NCI-H2171 treated with DMSO at 0.1 percent for 48 hours (cell line): ENCODE measurements around the gene CYP1A2.
"Not testable (repeated sequence)": the region's sequence is repeated elsewhere in the genome, so short reads cannot be mapped to it uniquely, and the experiment has no call there.

Experiments
- DNase-seq: peaks from one replicate; lab custom pipeline; 2025; lab: John Stamatoyannopoulos, UW

Gene CYP1A2

DNA sequence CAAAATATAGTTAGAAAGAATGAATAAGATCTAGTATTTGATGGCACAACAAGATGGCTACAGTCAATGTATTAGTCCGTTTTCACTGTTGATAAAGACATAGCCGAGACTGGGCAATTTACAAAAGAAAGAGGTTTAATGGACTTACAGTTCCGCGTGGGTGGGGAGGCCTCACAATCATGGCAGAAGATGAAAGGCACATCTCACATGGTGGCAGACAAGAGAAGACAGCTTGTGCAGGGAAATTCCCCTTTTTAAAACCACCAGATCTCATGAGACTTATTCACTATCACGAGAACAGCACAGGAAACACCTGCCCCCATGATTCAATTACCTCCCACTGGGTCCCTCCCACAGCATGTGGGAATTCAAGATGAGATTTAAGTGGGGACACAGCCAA, 10.4 kb upstream of the CYP1A2 start:
- not testable (repeated sequence) for DNase-seq

DNA sequence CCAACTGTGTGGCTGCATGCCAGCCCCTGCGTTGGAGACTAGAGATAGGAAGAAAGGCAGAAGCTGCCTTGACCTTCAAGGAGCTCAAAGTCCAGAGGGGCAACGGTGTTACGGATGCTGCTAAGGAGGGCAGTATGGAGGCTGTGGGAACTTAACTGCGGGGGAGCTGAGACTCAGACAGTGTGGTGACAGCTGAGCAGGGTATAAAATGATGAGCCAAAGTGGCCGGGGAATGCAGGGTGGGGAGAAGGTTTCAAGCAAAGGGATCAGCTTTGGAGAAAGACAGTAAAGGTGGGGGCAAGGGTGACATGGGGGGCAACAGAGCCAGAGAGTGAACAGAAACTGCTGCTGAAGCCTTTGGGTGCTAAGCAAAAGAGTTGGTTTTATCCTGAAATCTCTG, 6.2 kb upstream of the CYP1A2 start:
- DNase-seq, result no peak

DNA sequence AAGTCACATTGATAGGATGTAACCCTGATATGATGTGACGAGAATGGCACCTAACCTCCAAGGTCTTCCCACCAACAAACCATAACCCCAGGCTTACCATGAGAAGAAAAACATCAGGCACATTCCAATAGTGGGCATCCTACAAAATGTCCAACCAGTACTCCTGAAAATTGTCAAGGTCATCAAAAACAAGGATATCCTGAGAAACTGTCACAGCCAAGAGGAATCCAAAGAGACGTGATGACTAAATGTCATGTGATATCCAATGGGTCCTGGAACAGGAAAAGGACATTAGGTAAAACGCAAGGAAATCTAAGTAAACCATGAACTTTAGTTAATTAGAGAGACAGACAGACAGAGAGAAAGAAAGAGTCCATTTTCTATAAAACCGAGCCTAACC, 2.3 kb upstream of the CYP1A2 start:
- no peak for DNase-seq

DNA sequence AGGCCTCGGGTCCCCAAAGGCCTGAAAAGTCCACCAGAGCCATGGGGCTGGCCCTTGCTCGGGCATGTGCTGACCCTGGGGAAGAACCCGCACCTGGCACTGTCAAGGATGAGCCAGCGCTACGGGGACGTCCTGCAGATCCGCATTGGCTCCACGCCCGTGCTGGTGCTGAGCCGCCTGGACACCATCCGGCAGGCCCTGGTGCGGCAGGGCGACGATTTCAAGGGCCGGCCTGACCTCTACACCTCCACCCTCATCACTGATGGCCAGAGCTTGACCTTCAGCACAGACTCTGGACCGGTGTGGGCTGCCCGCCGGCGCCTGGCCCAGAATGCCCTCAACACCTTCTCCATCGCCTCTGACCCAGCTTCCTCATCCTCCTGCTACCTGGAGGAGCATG, 1.2 kb downstream of the CYP1A2 start:
- DNase-seq, result no peak

DNA sequence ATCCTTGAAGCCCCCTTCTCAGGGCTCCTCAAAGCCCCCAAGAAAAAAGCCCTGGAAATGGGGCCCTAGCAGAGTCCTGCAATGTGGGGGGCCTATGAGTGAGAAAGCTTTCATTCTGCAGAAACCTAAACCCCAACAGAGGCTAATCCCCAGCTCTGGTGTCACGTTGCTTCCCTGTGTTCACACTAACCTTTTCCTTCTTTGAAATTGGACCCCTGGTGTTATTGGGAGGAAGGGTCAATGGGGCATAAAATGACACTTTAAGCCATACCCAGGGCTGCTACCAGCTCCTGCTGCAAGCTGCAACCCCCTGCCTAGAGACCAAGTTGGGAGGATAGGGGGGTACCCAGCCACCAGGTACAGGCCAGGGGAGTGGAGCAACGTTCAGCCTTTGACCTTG, 2.1 kb downstream of the CYP1A2 start:
- no peak for DNase-seq

DNA sequence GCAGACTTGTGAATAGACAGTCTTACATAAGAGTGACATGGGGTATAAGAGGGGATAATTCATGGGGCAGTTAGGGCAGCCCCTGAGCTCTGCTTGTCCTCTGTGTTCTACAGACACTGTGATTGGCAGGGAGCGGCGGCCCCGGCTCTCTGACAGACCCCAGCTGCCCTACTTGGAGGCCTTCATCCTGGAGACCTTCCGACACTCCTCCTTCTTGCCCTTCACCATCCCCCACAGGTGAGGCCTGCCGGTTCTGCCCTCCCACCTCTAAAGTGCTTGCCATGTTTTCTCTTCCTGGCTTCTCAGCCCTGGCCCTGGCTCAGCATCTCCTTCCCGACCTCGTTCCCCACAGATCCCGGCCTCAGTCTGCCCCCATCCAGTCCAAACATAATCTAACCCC, 3.4 kb downstream of the CYP1A2 start:
- DNase-seq, result no peak

DNA sequence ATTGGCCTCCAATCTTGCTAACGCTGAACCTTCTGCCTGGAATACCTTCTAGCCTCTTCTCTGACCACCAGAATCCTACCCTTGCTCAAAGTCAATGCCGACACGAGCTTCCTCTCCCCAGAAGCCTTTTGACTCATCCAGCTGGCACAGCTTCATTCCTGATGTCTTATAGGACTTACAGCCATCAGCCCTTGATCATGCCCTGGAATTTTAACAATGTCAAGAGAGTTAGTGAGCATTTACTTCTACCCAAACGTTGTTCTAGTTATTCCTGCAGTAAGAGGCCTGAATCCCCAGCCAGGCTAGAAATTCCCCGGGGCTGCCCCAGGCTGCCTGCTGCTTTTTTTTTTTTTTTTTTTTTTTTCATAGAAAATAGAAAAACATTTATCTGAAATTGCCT, 3.9 kb downstream of the CYP1A2 start:
- no peak for DNase-seq

DNA sequence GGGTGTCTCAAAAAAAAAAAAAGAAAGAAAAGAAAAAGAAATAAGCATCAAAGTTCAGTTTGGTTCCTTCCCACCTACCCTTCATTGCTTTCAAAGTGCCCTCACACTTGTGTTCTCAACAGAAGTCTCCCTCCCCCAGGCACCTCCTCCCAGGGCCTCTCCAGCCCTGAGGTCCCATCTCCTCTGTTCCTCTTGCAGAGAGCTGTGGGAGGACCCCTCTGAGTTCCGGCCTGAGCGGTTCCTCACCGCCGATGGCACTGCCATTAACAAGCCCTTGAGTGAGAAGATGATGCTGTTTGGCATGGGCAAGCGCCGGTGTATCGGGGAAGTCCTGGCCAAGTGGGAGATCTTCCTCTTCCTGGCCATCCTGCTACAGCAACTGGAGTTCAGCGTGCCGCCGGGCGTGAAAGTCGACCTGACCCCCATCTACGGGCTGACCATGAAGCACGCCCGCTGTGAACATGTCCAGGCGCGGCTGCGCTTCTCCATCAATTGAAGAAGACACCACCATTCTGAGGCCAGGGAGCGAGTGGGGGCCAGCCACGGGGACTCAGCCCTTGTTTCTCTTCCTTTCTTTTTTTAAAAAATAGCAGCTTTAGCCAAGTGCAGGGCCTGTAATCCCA, 6.1 kb downstream of the CYP1A2 start:
- no peak for DNase-seq

DNA sequence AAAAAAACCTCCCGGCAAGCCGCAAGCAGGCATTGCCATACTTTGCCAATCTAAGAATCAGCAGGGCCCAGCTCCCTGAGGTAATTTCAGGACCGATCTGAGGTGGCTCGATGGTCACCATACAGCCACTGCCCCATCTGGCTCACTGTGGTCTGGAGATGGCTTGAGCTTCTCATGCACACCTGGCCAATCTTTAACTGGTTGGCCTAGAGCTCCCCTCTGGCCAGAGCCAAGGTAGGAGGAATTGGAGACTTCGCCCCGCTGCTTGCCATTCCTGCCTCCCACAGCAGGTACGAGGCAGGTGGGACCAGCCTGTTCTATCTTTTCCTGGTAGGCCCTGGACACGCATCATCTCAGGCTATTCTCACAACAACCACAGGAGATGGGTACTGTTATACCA, 10.1 kb downstream of the CYP1A2 start:
- no peak for DNase-seq

DNA sequence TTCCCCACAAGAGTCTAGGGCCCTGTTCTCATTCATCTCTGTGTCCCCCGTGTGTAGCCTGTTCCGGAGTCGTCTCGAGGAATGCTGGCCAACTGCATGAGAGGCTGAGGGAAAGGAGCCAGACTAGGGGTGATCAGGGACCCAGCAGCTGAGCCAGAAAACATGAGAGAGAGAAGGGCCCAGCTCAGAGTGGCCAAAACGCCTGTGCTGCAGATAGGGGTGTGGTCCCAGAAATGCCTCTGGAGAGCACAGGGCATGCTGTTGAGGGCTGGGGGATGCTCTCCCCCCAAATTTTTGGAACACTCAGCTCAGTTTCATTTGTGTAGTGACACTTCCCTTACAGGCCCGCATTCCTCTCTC, 14.1 kb downstream of the CYP1A2 start:
- DNase-seq, result no peak

DNA sequence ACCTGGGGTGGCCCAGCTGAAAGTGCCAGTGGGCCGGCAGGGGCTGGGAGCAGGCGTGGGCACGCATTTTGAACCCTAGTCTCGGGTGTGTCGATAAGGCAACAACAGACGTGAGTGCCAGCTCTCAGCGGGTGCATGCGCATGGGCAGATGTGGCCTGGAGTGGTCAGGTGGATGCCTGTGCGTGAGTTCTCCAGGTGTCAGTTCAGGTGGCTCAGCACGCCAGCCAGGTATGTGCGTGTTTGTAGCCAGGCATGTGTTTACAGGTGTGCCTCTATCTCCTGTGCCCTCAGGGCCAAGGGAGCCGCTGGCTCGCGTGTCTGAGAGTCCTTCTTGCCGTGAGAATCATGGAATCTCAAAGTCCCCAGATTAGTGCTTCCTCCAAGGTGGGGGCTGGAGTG, 14.8 kb downstream of the CYP1A2 start:
- no peak for DNase-seq

DNA sequence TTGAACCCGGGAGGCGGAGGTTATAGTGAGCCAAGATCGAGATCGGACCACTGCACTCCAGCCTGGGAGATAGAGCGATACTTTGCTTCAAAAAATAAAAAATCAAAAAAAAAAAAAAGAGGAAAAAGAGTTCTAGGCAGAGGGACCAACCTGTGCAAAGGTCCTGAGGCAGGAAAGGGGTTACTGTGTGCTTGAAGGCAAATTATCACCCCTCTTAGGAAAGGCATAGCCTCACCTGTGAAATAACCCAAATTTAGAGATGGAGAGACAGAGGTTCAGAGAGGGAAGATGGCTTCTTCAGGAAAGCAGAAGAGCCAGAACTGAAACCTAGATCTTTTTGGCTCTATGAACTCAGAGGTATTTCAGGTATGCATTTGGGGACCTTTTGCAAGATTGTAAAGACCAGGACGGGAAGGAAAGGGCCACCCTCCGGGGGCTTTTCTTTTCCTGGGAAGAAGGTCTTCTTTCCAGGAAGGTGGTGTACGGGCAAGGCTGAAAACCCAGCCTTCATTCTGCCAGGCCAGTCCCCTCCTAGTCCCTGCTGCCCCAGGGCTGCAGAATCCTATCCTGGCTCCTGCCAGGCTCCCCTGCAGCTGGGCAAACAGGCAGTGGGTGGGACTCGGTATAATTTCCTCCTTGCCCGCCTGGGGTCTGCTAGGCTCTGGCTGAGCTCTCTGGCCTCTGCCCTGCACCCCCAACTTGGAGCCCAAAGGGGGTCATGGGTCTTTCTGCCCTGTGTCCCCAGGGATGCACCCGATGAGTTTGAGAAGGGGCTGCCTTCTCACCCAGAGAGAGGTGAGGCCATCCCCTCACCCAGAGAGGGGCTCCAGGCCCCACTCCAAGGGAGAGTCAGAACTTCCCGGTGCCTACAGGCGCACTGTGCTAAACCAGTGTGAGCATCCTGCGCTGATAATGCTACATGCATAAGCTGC, 18.8 kb downstream of the CYP1A2 start:
- no peak for DNase-seq

DNA sequence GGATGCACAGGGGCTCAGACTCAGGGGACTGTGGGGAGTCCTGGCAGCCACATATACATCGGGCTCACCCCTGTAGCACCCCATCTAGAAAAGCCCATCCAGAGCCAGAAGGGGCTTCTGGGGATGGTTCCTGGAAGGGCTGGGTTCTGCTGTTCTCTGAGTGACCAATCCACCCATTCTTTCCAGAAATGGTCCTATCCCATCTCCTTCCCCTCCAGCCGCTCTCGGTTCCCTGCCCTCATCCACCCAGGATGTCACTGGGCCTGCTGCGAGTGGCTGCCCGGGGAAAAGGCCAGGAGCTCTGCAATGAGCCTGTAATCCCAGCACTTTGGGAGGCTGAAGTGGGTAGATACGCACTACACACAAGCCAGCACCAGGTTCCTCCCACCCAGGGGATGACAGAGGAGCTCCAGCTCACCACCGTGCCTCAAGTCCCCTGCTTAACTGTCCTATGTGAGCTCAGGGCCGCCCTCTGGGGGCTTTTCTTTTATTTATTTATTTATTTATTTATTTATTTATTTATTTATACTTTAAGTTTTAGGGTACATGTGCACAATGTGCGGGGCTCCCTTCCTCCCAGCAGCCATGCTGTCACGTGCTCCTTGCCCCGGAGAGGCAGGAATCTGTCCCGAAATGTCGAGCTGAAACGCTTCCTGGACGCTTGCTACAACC, 19.6 kb downstream of the CYP1A2 start:
- peak; percentile 55 for DNase-seq

DNA sequence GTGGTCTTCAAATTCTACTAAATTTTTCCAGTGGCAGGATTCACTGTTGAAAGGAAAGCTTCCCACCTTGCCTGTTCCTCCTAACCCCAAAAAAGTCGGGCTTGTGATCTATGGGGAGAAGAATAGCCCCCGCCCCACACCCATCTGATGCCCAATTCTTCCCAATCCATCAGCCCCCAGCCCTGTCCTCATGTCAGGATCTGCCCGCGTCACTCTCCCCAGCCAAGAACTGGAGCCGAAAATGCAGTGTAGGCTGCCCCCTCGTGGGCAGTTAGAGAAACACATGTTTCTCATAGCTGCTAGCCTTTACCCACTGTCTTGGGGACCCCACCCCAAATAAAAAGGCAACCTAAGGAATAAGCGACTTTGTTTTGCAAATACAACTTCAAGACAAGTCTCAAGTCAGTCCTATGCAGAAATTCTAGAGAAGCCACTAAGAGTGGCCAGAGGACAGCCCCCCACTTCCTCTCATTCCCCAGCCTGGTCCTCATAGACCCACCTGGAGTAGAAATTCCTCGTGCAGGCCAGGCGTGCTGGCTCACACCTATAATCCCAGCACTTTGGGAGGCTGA, 20.2 kb downstream of the CYP1A2 start:
- peak; percentile 65 for DNase-seq

DNA sequence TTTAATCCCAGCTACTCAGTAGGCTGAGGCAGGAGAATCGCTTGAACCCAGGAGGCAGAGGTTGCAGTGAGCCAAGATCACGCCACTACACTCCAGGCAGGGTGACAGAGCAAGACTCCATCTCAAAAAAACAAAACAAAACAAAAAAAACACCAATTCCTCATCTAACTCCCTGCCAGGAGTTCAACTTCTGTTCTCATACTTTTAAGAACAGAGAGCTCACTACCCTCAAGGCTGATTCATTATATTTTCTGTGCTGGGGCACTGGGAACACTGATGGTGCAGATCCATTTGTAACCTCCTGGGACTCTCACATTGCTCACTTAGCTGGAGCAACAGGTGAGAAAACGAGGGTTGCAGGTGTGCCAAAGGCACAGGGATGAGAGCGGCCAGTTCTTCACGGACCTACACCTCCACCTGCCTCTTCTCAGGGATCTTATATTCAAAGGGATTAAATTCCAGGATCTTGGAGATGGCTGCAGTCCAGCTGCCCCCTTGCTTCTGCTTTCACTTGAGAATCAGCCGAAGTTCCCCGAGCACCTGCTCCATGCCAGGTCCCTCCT, 20.9 kb downstream of the CYP1A2 start:
- DNase-seq, result no peak

DNA sequence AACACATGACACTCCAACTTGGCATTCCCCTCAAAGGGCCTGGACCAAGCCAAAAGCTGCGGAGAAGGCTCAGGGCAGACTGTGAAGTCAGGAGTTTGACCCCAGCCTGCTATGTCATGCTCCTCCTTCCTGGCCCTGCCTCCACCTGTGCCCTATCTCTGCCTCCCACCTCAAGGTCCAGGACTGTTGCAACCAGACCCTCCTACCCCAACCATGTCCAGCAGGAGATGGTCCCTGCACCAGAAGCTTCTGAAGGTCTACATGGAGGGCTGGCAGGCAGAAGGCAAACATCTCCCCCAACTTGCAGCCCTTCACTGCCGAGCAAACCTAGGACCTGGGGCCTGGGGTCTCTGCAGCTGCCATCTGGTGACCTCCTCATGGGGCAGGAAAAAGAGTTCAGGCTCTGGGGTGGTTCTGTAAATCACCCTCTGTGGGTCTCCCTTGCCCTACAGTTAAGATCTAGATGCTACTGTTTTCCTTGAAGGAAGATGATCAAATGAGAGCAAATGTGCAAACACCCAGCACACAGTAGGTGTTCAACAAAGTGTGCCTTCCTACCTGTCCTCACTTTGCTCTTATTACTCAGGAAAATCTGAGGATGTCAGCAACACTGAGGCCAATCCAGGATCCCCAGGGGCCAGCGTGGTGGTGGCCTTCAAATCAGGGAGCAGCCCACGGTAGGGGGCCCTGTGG, 21.7 kb downstream of the CYP1A2 start:
- no peak for DNase-seq

DNA sequence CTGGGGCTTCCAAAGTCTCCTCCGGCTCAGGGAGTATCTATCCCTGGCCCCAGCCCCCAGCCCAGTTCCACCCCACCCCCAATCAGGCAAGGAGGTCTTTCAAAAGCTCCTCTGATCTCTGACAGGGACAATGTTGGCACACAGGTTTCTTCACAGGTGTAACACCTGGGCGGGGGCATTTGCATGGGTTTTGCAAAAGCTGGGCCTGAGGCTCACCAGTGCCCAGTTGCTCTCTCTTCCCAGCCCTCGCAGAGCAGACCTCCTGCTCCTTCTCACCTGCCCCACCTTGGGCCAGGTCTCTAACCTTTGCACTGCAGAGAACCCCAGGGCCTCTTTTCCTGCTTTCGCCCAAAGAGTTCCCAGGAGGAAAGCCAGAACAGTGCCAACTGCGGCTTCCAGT, 24.7 kb downstream of the CYP1A2 start:
- no peak for DNase-seq

DNA sequence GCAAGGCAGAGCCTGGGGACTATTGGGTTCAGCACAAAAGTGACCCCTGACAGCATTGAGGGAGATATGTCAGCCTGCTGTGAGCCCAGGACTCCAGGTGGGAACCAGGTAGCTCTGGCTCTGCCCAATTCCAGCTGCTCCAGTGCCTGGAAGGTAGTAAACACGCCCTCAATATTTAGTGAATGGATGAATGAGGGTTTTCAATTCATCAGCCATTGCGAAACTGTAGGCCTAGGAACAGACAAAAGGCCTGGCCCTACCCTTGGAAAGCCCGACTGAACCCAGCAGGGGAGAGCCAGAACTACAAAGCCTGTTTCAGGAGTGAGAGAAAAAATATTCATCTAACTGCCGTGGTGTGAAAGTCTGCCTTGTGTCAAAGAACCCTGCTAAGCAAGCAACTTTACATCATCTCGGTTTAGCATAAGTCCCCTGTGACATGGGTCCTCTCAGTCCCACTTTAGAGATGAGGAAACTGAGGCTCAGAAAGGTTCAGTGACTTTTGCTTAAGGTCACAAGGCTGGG, 25.1 kb downstream of the CYP1A2 start:
- no peak for DNase-seq

DNA sequence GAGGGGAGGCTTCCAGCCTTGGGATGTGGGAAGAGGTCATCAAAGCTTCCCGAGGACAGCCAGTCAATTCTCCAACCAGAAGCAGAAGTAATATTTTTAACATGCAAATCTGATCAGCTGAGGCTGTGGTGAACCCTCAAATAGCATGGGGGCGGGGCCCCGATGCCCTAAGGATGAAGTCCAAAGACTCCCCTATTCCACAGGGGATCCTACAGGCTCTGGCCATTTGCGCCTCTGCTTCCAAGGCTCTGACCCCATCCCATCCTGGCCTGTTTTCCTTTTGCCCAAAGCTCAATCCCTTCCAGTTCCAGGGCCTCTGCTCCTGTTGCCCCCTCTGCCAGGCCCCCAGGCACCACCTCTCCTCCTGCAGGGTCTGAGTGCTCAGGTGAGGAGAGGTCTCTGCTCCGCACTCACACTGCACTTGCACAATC, 26.5 kb downstream of the CYP1A2 start:
- DNase-seq, result no peak

DNA sequence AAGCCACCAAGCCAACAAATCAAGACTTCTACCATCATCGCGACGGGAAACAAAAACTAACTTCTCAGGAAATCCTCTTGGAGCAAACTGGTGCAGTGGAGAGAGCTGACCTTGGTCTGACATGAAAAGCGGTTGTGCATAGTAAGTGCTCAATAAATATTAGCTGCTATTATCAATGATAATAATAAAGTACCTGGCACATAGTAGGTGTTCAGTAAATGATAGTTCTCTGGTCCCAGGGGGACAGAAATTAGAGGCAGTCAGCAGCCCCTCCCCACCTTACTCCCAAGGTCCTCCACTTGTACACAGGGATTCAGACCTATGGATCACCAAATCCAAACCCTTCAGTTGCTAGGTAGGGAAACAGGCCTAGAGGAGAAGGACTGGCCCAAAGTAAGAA, 27.2 kb downstream of the CYP1A2 start:
- no peak for DNase-seq
